Gastroesophageal sphincter (tissue), 3 donors: Measurements from ENCODE around the gene TSPAN7.

Experiments used
- EP300 ChIP-seq: sonication (generic); formaldehyde crosslinking; IDR thresholded peaks from one replicate; pipeline ENCODE4 v1.6.1; 2017; ENCODE audit warnings: antibody characterized with exemption, mild to moderate bottlenecking
- POLR2A ChIP-seq, 2 donors: fragments of 450-650 bp; IDR thresholded peaks; one replicate each; pipeline ENCODE4 v1.6.1; 2017; ENCODE audit warnings: antibody characterized with exemption in 2 of 2, mild to moderate bottlenecking in 2 of 2, moderate library complexity in 1 of 2
- POLR2AphosphoS5 ChIP-seq: sonication (generic); formaldehyde crosslinking; IDR thresholded peaks from one replicate; pipeline ENCODE4 v1.6.1; 2017; ENCODE audit warnings: antibody characterized with exemption
- TF ChIP-seq, protein P1 (sequence below), 4 experiments: fragments of 200-600 bp in 2 of 4; fragments of 450-650 bp in 2 of 4; sonication (generic) in 1 of 4; IDR thresholded peaks; one replicate each; pipeline ENCODE4 v1.5.1; 2017 to 2019; ENCODE audit warnings: antibody characterized with exemption in 4 of 4, mild to moderate bottlenecking in 2 of 4, moderate library complexity in 2 of 4

GRCh38 chrX:38561126-38561868 is at the start of gene TSPAN7:
- TF ChIP-seq, protein P1, sequence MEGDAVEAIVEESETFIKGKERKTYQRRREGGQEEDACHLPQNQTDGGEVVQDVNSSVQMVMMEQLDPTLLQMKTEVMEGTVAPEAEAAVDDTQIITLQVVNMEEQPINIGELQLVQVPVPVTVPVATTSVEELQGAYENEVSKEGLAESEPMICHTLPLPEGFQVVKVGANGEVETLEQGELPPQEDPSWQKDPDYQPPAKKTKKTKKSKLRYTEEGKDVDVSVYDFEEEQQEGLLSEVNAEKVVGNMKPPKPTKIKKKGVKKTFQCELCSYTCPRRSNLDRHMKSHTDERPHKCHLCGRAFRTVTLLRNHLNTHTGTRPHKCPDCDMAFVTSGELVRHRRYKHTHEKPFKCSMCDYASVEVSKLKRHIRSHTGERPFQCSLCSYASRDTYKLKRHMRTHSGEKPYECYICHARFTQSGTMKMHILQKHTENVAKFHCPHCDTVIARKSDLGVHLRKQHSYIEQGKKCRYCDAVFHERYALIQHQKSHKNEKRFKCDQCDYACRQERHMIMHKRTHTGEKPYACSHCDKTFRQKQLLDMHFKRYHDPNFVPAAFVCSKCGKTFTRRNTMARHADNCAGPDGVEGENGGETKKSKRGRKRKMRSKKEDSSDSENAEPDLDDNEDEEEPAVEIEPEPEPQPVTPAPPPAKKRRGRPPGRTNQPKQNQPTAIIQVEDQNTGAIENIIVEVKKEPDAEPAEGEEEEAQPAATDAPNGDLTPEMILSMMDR (IDR thresholded peaks at IDR 0.05) = peak in 1 of 4 experiments; percentile 8
- no peak for TF ChIP-seq POLR2AphosphoS5
- no peak for TF ChIP-seq EP300
- no peak for TF ChIP-seq POLR2A (IDR thresholded peaks at IDR 0.05)
